Measurements from ENCODE around the gene SLC37A3. TPM values are rescaled to one million over a fixed set of nuclear protein-coding genes. Genes with fewer than 3 reads are reported as not detected.
"Not testable (repeated sequence)": the region's sequence is repeated elsewhere in the genome, so short reads cannot be mapped to it uniquely, and the experiment has no call there.

Gene SLC37A3
- total RNA-seq, 2 experiments from 2014 or later = 19.9 to 23.9 TPM

GRCh38 chr7:140317999-140318398 lies 80.3 kb downstream of the SLC37A3 start:
- Mint-ChIP-seq H3K27me3 (ENCODE audit: low read depth) (no peaks in the 10 kb centered on the region), H3K9me3 (ENCODE audit: insufficient read depth) (no peaks in the 10 kb centered on the region), H3K4me1 (ENCODE audit: low read depth) (peaks cover 14% of the 10 kb centered on the region), H3K27ac (no peak overlapping the region), H3K4me3 (no peak overlapping the region), H3K36me3 (ENCODE audit: low read depth) (peaks cover 2% of the 10 kb centered on the region)
- ChIA-PET CTCF (interaction anchor here (1.6 kb wide), 1 partner anchor 142 kb away, joined by 3 read pairs; no protein-coding TSS in a partner anchor), POLR2A (no interaction called here)
- ATAC-seq (no peak), DNase-seq (no peak)

DNA sequence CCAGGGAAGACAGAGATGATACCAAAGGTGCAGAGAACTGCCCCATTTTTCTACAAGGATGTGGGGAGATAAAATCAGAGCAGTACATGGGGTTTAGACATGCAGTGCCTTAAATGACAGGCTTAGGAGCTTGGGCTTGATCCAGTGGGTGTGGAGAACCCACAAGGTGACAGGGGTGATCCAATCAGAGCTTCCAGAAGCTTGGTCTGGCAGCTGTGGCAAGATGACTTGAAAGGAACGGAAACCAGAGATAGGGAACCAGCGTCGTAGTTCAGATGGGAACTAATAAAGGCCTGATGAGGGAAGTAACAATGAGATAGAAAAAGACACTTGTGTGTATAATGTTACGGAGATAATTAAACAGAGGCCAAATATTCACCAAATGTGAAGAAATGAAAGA lies 80.7 kb downstream of the SLC37A3 start:
- no peaks in the 10 kb centered on the region for H3K27me3 Mint-ChIP-seq (ENCODE audit: low read depth)
- no peak overlapping the region for H3K27ac Mint-ChIP-seq
- no peaks in the 10 kb centered on the region for H3K9me3 Mint-ChIP-seq (ENCODE audit: insufficient read depth)
- H3K36me3 Mint-ChIP-seq (ENCODE audit: low read depth) = peaks cover 6% of the 10 kb centered on the region
- ATAC-seq (no peak), DNase-seq (no peak)
- peaks cover 17% of the 10 kb centered on the region for H3K4me1 Mint-ChIP-seq (ENCODE audit: low read depth)
- no peak overlapping the region for H3K4me3 Mint-ChIP-seq
- ChIA-PET CTCF (interaction anchor here (1.6 kb wide), 1 partner anchor 142 kb away, joined by 3 read pairs; no protein-coding TSS in a partner anchor), POLR2A (no interaction called here)

- Mint-ChIP-seq H3K27me3 (ENCODE audit: low read depth) (no peaks in the 10 kb centered on the region), H3K4me3 (no peak overlapping the region), H3K4me1 (ENCODE audit: low read depth) (peaks cover 22% of the 10 kb centered on the region), H3K36me3 (ENCODE audit: low read depth) (peaks cover 16% of the 10 kb centered on the region), H3K27ac (no peak overlapping the region), H3K9me3 (ENCODE audit: insufficient read depth) (peaks cover 9% of the 10 kb centered on the region)
- POLR2A ChIA-PET = no interaction called here
- ATAC-seq (no peak), DNase-seq (no peak)
- CTCF ChIA-PET = interaction anchor here (1.6 to 2.1 kb wide), 2 partner anchors 9 to 141 kb away, joined by 3 to 7 read pairs; no protein-coding TSS in a partner anchor
These were observed 82.1 kb downstream of the SLC37A3 start for GRCh38 chr7:140316165-140316661.

GRCh38 chr7:140315498-140316164 lies 82.7 kb downstream of the SLC37A3 start:
- H3K27ac Mint-ChIP-seq = peak overlapping the region; percentile 22
- H3K36me3 Mint-ChIP-seq (ENCODE audit: low read depth) = peaks cover 16% of the 10 kb centered on the region
- H3K4me1 Mint-ChIP-seq (ENCODE audit: low read depth) = peaks cover 24% of the 10 kb centered on the region
- no peak overlapping the region for H3K4me3 Mint-ChIP-seq
- ChIA-PET CTCF (interaction anchor here (2.1 kb wide), 1 partner anchor 10 kb away, joined by 7 read pairs; no protein-coding TSS in a partner anchor), POLR2A (no interaction called here)
- no peak for ATAC-seq
- H3K27me3 Mint-ChIP-seq (ENCODE audit: low read depth) = no peaks in the 10 kb centered on the region
- DNase-seq = no peak
- peaks cover 9% of the 10 kb centered on the region for H3K9me3 Mint-ChIP-seq (ENCODE audit: insufficient read depth)

GRCh38 chr7:140314573-140315480 lies 83.5 kb downstream of the SLC37A3 start:
- Mint-ChIP-seq H3K9me3 (ENCODE audit: insufficient read depth) (peaks cover 9% of the 10 kb centered on the region), H3K27ac (no peak overlapping the region), H3K4me1 (ENCODE audit: low read depth) (peaks cover 25% of the 10 kb centered on the region), H3K4me3 (no peak overlapping the region), H3K27me3 (ENCODE audit: low read depth) (peaks cover 2% of the 10 kb centered on the region), H3K36me3 (ENCODE audit: low read depth) (peaks cover 16% of the 10 kb centered on the region)
- ChIA-PET POLR2A (no interaction called here), CTCF (interaction anchor here (2.1 kb wide), 1 partner anchor 11 kb away, joined by 7 read pairs; no protein-coding TSS in a partner anchor)
- ATAC-seq = no peak
- DNase-seq = no peak

DNA sequence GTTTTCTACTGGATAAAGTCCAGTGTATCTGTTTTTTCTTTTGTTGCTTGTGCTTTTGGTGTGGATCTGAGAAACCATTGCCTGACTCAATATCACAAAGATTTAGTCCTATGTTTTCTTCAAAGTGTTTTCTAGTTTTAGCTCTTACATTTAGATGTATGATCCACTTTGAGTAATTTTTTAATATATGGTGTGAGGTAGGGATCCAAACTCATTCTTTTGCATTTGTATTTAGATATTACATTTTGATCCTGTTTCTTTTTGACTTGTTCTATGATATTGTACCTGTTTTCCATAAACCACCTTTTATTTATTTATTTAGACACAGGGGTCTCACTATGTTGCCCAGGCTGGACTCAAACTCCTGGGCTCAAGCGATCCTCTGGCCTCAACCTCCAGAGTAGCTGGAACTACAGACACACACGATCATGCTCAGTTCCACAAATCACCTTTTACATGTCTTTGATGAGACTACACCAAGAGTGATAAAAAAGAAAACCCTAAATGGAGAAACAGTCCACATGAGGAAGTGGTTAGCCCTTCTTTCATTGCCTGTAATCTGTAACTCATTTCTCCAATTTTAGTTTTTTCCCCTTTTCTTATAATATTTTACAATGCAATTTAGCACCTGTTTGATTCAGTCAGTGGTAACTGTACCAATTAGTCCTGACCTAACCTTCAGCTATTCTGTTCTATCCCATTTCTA lies 86.0 kb downstream of the SLC37A3 start:
- DNase-seq (no peak), ATAC-seq (no peak)
- H3K4me3 Mint-ChIP-seq = no peak overlapping the region
- peaks cover 25% of the 10 kb centered on the region for H3K4me1 Mint-ChIP-seq (ENCODE audit: low read depth)
- peaks cover 9% of the 10 kb centered on the region for H3K9me3 Mint-ChIP-seq (ENCODE audit: insufficient read depth)
- ChIA-PET POLR2A (no interaction called here), CTCF (no interaction called here)
- H3K27me3 Mint-ChIP-seq (ENCODE audit: low read depth) = peaks cover 4% of the 10 kb centered on the region
- peaks cover 16% of the 10 kb centered on the region for H3K36me3 Mint-ChIP-seq (ENCODE audit: low read depth)
- H3K27ac Mint-ChIP-seq = no peak overlapping the region

- H3K27me3 Mint-ChIP-seq (ENCODE audit: low read depth); H3K4me3 Mint-ChIP-seq; ATAC-seq; POLR2A ChIA-PET; DNase-seq; H3K27ac Mint-ChIP-seq; CTCF ChIA-PET; H3K9me3 Mint-ChIP-seq (ENCODE audit: insufficient read depth): not testable (repeated sequence)
- Mint-ChIP-seq H3K4me1 (ENCODE audit: low read depth) (peaks cover 18% of the 10 kb centered on the region), H3K36me3 (ENCODE audit: low read depth) (peaks cover 16% of the 10 kb centered on the region)
These were observed 87.2 kb downstream of the SLC37A3 start for GRCh38 chr7:140311128-140311527.

- H3K27ac Mint-ChIP-seq = no peak overlapping the region
- CTCF ChIA-PET = no interaction called here
These were observed 87.9 kb downstream of the SLC37A3 start for GRCh38 chr7:140310337-140311002.

GRCh38 chr7:140308060-140308459 lies 90.3 kb downstream of the SLC37A3 start:
- H3K4me1 Mint-ChIP-seq (ENCODE audit: low read depth) = peaks cover 16% of the 10 kb centered on the region
- peaks cover 9% of the 10 kb centered on the region for H3K9me3 Mint-ChIP-seq (ENCODE audit: insufficient read depth)
- peaks cover 15% of the 10 kb centered on the region for H3K36me3 Mint-ChIP-seq (ENCODE audit: low read depth)
- CTCF ChIA-PET = no interaction called here
- H3K4me3 Mint-ChIP-seq = no peak overlapping the region
- DNase-seq (no peak), ATAC-seq (no peak)
- peaks cover 4% of the 10 kb centered on the region for H3K27me3 Mint-ChIP-seq (ENCODE audit: low read depth)
- no peak overlapping the region for H3K27ac Mint-ChIP-seq
- POLR2A ChIA-PET = interaction anchor here (0.6 kb wide), 1 partner anchor 1236 kb away, joined by 3 read pairs; no protein-coding TSS in a partner anchor

More at GRCh38 chr7:140310337-140311002, 87.9 kb downstream of the SLC37A3 start:
- H3K27me3 Mint-ChIP-seq (ENCODE audit: low read depth) = peaks cover 4% of the 10 kb centered on the region
- H3K4me3 Mint-ChIP-seq = no peak overlapping the region
- peaks cover 16% of the 10 kb centered on the region for H3K36me3 Mint-ChIP-seq (ENCODE audit: low read depth)
- H3K9me3 Mint-ChIP-seq (ENCODE audit: insufficient read depth) = peaks cover 9% of the 10 kb centered on the region
- ATAC-seq = no peak
- POLR2A ChIA-PET = interaction anchor here (0.6 kb wide), 1 partner anchor 16 kb away, joined by 4 read pairs; no protein-coding TSS in a partner anchor
- DNase-seq = no peak
- H3K4me1 Mint-ChIP-seq (ENCODE audit: low read depth) = peaks cover 12% of the 10 kb centered on the region

- POLR2A ChIA-PET = interaction anchor here (1.1 to 1.8 kb wide), 2 partner anchors 127 to 244 kb away, joined by 3 to 7 read pairs; no protein-coding TSS in a partner anchor
- CTCF ChIA-PET = interaction anchor here (0.7 to 2.5 kb wide), 21 partner anchors 10 to 658 kb away, joined by 3 to 11 read pairs (median 4); partner anchors contain the start of gene KDM7A
- H3K4me3 Mint-ChIP-seq = no peak overlapping the region
These were observed 94.0 kb downstream of the SLC37A3 start for GRCh38 chr7:140304191-140304799.

More at GRCh38 chr7:140304191-140304799, 94.0 kb downstream of the SLC37A3 start:
- H3K4me1 Mint-ChIP-seq (ENCODE audit: low read depth) = peaks cover 4% of the 10 kb centered on the region
- peak overlapping the region; percentile 47 for H3K27ac Mint-ChIP-seq
- ATAC-seq (peak; percentile 93), DNase-seq (peak; percentile 62)
- H3K9me3 Mint-ChIP-seq (ENCODE audit: insufficient read depth) = no peaks in the 10 kb centered on the region
- H3K27me3 Mint-ChIP-seq (ENCODE audit: low read depth) = peaks cover 1% of the 10 kb centered on the region
- H3K36me3 Mint-ChIP-seq (ENCODE audit: low read depth) = no peaks in the 10 kb centered on the region

All from activated CD8-positive, alpha-beta T cell treated with anti-CD3 and anti-CD28 coated beads, Interleukin-2, amount 10 ng/mL, durations not matched to agents 7 days and 5 days (primary cell).